Loucy (cell line): ENCODE results near the gene C2orf15.

ENCODE experiments used
- EZH2phosphoT487 ChIP-seq: fragments of 200-600 bp; IDR thresholded peaks from 2 replicates; pipeline ENCODE4 v1.6.1; 2018; ENCODE audit warnings: antibody characterized with exemption, mild to moderate bottlenecking, moderate library complexity, borderline replicate concordance
- TF ChIP-seq, protein P1 (sequence below): fragments of 200-600 bp; sonication (generic); conservative IDR thresholded peaks from 2 replicates; pipeline ENCODE4 v1.5.1; 2014; ENCODE audit warnings: mild to moderate bottlenecking, antibody characterized with exemption, low read length

DNA sequence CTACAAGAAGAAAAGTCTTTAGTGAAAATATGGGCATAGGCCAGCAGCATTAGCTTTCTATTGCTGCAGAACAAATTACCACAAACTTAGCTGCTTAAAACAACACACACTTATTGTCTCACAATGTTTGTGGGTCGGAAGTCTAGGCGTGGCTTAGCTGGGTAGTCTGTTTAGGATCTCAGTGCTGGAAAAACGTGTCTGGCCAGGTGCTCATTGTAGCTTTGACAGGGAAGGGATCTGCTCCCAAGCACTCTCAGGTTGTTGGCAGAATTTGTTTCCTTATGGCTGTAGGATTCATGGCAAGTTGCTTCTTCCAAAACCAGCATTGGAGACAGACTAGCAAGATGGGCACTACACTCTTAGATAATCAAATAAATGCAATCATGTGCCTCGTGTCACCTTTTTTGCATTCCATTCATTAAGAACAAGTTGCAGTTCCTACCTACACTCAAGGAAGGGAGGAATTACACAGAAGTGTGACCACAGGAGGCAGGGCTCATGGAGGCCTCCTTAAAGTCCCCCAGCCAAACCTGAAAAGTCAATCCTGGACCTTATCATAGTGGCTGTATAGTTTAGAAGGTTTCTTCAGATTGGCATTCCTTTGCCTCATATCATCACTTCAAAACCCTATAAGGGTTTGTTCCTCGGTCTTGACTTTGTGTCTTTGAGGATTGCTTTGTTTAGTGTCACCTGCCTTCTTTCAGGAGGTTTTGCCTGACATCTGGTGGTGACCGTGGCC lies 56.8 kb downstream of the C2orf15 start:
- TF ChIP-seq, protein P1, sequence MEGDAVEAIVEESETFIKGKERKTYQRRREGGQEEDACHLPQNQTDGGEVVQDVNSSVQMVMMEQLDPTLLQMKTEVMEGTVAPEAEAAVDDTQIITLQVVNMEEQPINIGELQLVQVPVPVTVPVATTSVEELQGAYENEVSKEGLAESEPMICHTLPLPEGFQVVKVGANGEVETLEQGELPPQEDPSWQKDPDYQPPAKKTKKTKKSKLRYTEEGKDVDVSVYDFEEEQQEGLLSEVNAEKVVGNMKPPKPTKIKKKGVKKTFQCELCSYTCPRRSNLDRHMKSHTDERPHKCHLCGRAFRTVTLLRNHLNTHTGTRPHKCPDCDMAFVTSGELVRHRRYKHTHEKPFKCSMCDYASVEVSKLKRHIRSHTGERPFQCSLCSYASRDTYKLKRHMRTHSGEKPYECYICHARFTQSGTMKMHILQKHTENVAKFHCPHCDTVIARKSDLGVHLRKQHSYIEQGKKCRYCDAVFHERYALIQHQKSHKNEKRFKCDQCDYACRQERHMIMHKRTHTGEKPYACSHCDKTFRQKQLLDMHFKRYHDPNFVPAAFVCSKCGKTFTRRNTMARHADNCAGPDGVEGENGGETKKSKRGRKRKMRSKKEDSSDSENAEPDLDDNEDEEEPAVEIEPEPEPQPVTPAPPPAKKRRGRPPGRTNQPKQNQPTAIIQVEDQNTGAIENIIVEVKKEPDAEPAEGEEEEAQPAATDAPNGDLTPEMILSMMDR, result 0 out of 2 replicates have a peak, but pooled peaks have one; percentile 11
- no peak for TF ChIP-seq EZH2phosphoT487
